ENCODE measurements around the gene LY86.

- TF ChIP-seq FOXM1 (IDR thresholded peaks at IDR 0.05; ENCODE audit: low read depth, low read length), result no peak
- no peak for TF ChIP-seq PBX3 (IDR thresholded peaks at IDR 0.05; ENCODE audit: insufficient replicate concordance, low read depth, low read length)
- no peak for TF ChIP-seq NR2F1 (conservative IDR thresholded peaks at IDR 0.05)
- no peak for TF ChIP-seq POLR2AphosphoS5 (IDR thresholded peaks at IDR 0.05; ENCODE audit: low read length)
- no peak for TF ChIP-seq SREBF2 (IDR thresholded peaks at IDR 0.05; ENCODE audit: low read length)
- no peak for TF ChIP-seq TCF12 (IDR thresholded peaks at IDR 0.05; ENCODE audit: low read depth, low read length)
- no peak for TF ChIP-seq KDM1A (IDR thresholded peaks at IDR 0.05; ENCODE audit: borderline replicate concordance)
- TF ChIP-seq EZH2 (IDR thresholded peaks at IDR 0.05; ENCODE audit: borderline replicate concordance, control insufficient read depth, low read depth, low read length), result no peak
Measured at GRCh38 chr6:6604015-6604414, 15.5 kb downstream of the LY86 start.

Measured in GM12878 (cell line).